Neural progenitor cell (in vitro differentiated cells): ENCODE results near the gene PAM16. TPM values are rescaled to one million over a fixed set of nuclear protein-coding genes. Genes with fewer than 3 reads are reported as not detected.

ENCODE experiments used
- DNase-seq: peaks from one replicate; pipeline ENCODE4 v3.0.0-alpha.2; 2016; ENCODE audit warnings: low spot score
- H2AFZ ChIP-seq: fragments of 200-600 bp; sonication (generic); replicated peaks from 2 replicates; pipeline ENCODE4 v1.6.1; 2016; ENCODE audit warnings: antibody characterized with exemption
- H3F3A ChIP-seq: fragments of 200-600 bp; sonication (generic); 2 replicates; pipeline ENCODE4 v1.6.1; 2016; ENCODE audit warnings: antibody characterized with exemption, low read depth
- H3K27ac ChIP-seq: fragments of 200-600 bp; sonication (generic); 2 replicates; pipeline ENCODE4 v1.5.1; 2016; ENCODE audit warnings: mild to moderate bottlenecking
- H3K27me3 ChIP-seq: fragments of 200-600 bp; sonication (generic); 2 replicates; pipeline ENCODE4 v1.6.1; 2016; ENCODE audit warnings: mild to moderate bottlenecking, moderate library complexity
- H3K36me3 ChIP-seq: fragments of 200-600 bp; sonication (generic); 2 replicates; pipeline ENCODE4 v1.5.1; 2016
- H3K4me1 ChIP-seq: fragments of 200-600 bp; sonication (generic); 2 replicates; pipeline ENCODE4 v1.6.1; 2016; ENCODE audit warnings: mixed run types
- H3K4me2 ChIP-seq: fragments of 200-600 bp; sonication (generic); 2 replicates; pipeline ENCODE4 v1.6.1; 2016
- H3K4me3 ChIP-seq: fragments of 200-600 bp; sonication (generic); 2 replicates; pipeline ENCODE4 v1.5.1; 2016
- H3K79me2 ChIP-seq: fragments of 200-600 bp; sonication (generic); 2 replicates; pipeline ENCODE4 v1.6.1; 2016; ENCODE audit warnings: low read depth
- H3K9ac ChIP-seq: fragments of 200-600 bp; sonication (generic); 2 replicates; pipeline ENCODE4 v1.6.1; 2016
- H3K9me3 ChIP-seq: fragments of 200-600 bp; sonication (generic); 2 replicates; pipeline ENCODE4 v1.5.1; 2016; ENCODE audit warnings: low read depth
- H4K20me1 ChIP-seq: fragments of 200-600 bp; sonication (generic); 2 replicates; pipeline ENCODE4 v1.6.1; 2016; ENCODE audit warnings: low read depth
- H3K27ac Mint-ChIP-seq: 3 replicates; pipeline ENCODE4 v1.8.0; 2021; ENCODE audit warnings: mixed read lengths
- H3K27me3 Mint-ChIP-seq: 2 replicates; pipeline ENCODE4 v1.8.0; 2022; ENCODE audit warnings: low read depth, mild to moderate bottlenecking, inconsistent platforms, moderate library complexity, mixed read lengths; ENCODE audit not compliant: insufficient read depth
- H3K36me3 Mint-ChIP-seq: 3 replicates; pipeline ENCODE4 v1.8.0; 2021; ENCODE audit warnings: mixed read lengths
- H3K4me1 Mint-ChIP-seq: 3 replicates; pipeline ENCODE4 v1.8.0; 2021; ENCODE audit warnings: mixed read lengths
- H3K4me3 Mint-ChIP-seq: 3 replicates; pipeline ENCODE4 v1.8.0; 2021; ENCODE audit warnings: mild to moderate bottlenecking, moderate library complexity, mixed read lengths
- H3K9me3 Mint-ChIP-seq: 3 replicates; pipeline ENCODE4 v1.8.0; 2020; ENCODE audit warnings: mixed read lengths
- CTCF ChIP-seq: fragments of 200-600 bp; sonication (generic); IDR thresholded peaks from 2 replicates; pipeline ENCODE4 v1.5.1; 2017; ENCODE audit warnings: antibody characterized with exemption, mild to moderate bottlenecking
- EZH2 ChIP-seq: fragments of 200-600 bp; sonication (generic); IDR thresholded peaks from 2 replicates; pipeline ENCODE4 v1.6.1; 2017; ENCODE audit warnings: antibody characterized with exemption, mild to moderate bottlenecking, moderate library complexity
- EZH2phosphoT487 ChIP-seq: fragments of 200-600 bp; sonication (generic); IDR thresholded peaks from 2 replicates; pipeline ENCODE4 v1.6.1; 2017; ENCODE audit warnings: antibody characterized with exemption
- total RNA-seq: library from RNA; depleted of rRNA; stranded (reverse); fragments of >200 nt; gene quantifications from 2 replicates; pipeline ENCODE4 v1.2.3, GENCODE V29; 2015; ENCODE audit warnings: low replicate concordance

Gene PAM16
- total RNA-seq, 1 donor from 2014 or later, result 17.0 TPM

GRCh38 chr16:4390266-4391260, 39.4 kb upstream of the PAM16 start:
- Histone ChIP-seq H3K27me3 (no peaks in the 10 kb centered on the region), H3K4me2 (no peak overlapping the region), H3K79me2 (no peaks in the 10 kb centered on the region), H3K4me1 (peaks cover 51% of the 10 kb centered on the region), H2AFZ (no peak overlapping the region), H3K9ac (no peak overlapping the region), H4K20me1 (no peaks in the 10 kb centered on the region), H3K27ac (no peak overlapping the region), H3F3A (peaks cover 28% of the 10 kb centered on the region), H3K9me3 (no peaks in the 10 kb centered on the region), H3K36me3 (no peaks in the 10 kb centered on the region), H3K4me3 (no peak overlapping the region)
- peak overlapping the region; percentile 48 for H3K4me3 Mint-ChIP-seq
- H3K4me1 Mint-ChIP-seq, result peaks cover 44% of the 10 kb centered on the region
- H3K27me3 Mint-ChIP-seq, result peaks cover 10% of the 10 kb centered on the region
- peak overlapping the region; percentile 87 for H3K27ac Mint-ChIP-seq
- H3K36me3 Mint-ChIP-seq, result peaks cover 1% of the 10 kb centered on the region
- H3K9me3 Mint-ChIP-seq, result no peaks in the 10 kb centered on the region
- peak; percentile 50 for DNase-seq
- TF ChIP-seq CTCF, result peak; percentile 30
- no peak for TF ChIP-seq EZH2phosphoT487

GRCh38 chr16:4389051-4389955, 38.2 kb upstream of the PAM16 start:
- Histone ChIP-seq H3K4me3 (no peak overlapping the region), H3F3A (peaks cover 28% of the 10 kb centered on the region), H3K4me1 (peaks cover 51% of the 10 kb centered on the region), H2AFZ (no peak overlapping the region), H3K9me3 (no peaks in the 10 kb centered on the region), H3K27ac (no peak overlapping the region), H4K20me1 (no peaks in the 10 kb centered on the region), H3K27me3 (no peaks in the 10 kb centered on the region), H3K4me2 (no peak overlapping the region), H3K79me2 (no peaks in the 10 kb centered on the region), H3K9ac (no peak overlapping the region), H3K36me3 (no peaks in the 10 kb centered on the region)
- Mint-ChIP-seq H3K27me3 (peaks cover 8% of the 10 kb centered on the region), H3K4me1 (peaks cover 46% of the 10 kb centered on the region), H3K4me3 (peak overlapping the region; percentile 15), H3K9me3 (no peaks in the 10 kb centered on the region), H3K27ac (peak overlapping the region; percentile 95), H3K36me3 (no peaks in the 10 kb centered on the region)
- no peak for TF ChIP-seq EZH2phosphoT487
- TF ChIP-seq EZH2, result no peak
- TF ChIP-seq CTCF, result no peak
- no peak for DNase-seq

GRCh38 chr16:4388271-4389021, 37.3 kb upstream of the PAM16 start:
- peaks cover 46% of the 10 kb centered on the region for H3K4me1 Mint-ChIP-seq
- no peak overlapping the region for H3K4me3 Mint-ChIP-seq
- H3K27ac Mint-ChIP-seq, result peak overlapping the region; percentile 95
- H3K9me3 Mint-ChIP-seq, result no peaks in the 10 kb centered on the region
- no peak overlapping the region for H3K9ac ChIP-seq
- H3K27ac ChIP-seq, result no peak overlapping the region
- H4K20me1 ChIP-seq, result no peaks in the 10 kb centered on the region
- peak overlapping the region; percentile 15 for H3K4me2 ChIP-seq
- no peaks in the 10 kb centered on the region for H3K36me3 Mint-ChIP-seq
- H3K27me3 Mint-ChIP-seq, result peaks cover 7% of the 10 kb centered on the region
- TF ChIP-seq EZH2phosphoT487 (no peak), CTCF (no peak), EZH2 (no peak)
- peaks cover 50% of the 10 kb centered on the region for H3K4me1 ChIP-seq
- no peaks in the 10 kb centered on the region for H3K27me3 ChIP-seq
- no peak overlapping the region for H2AFZ ChIP-seq
- H3K36me3 ChIP-seq, result no peaks in the 10 kb centered on the region
- H3F3A ChIP-seq, result peaks cover 27% of the 10 kb centered on the region
- H3K4me3 ChIP-seq, result no peak overlapping the region
- DNase-seq, result no peak
- H3K79me2 ChIP-seq, result no peaks in the 10 kb centered on the region
- H3K9me3 ChIP-seq, result no peaks in the 10 kb centered on the region
